OCI-LY7 (cell line): ENCODE data around the gene KRT75.

Experiments
- CTCF ChIP-seq: fragments of 200-600 bp; sonication (generic); conservative IDR thresholded peaks from 2 replicates; pipeline ENCODE4 v1.5.1; 2014; ENCODE audit warnings: mild to moderate bottlenecking, antibody characterized with exemption, low read length, moderate library complexity, mixed read lengths
- EZH2phosphoT487 ChIP-seq: fragments of 200-600 bp; sonication (generic); IDR thresholded peaks from 2 replicates; pipeline ENCODE4 v1.6.1; 2018; ENCODE audit warnings: low read depth, borderline replicate concordance, mild to moderate bottlenecking, mixed run types, antibody characterized with exemption, low read length, moderate library complexity, mixed read lengths

GRCh38 chr12:52437508-52437907 is 3.3 kb upstream of the KRT75 start:
- no peak for TF ChIP-seq CTCF
- no peak for TF ChIP-seq EZH2phosphoT487
